ENCODE data around the gene SCFD1. TPM values are rescaled to one million over a fixed set of nuclear protein-coding genes. Genes with fewer than 3 reads are reported as not detected.

The SCFD1 gene
- total and polyA plus RNA-seq, 10 donors, result 45.7 to 105 (median 74.4) TPM

GRCh38 chr14:30725763-30726162, 103.6 kb downstream of the SCFD1 start:
- no peak for DNase-seq
- Histone ChIP-seq H3K4me1 (peaks cover 0 to 10% (median 0%) of the 10 kb centered on the region in 6 donors), H3K27ac (no peak overlapping the region), H3K4me3 (no peak overlapping the region), H3K27me3 (replicated peaks in 1 of 7) (no peaks in the 10 kb centered on the region), H3K9me3 (peaks cover 0 to 10% (median 6%) of the 10 kb centered on the region in 8 donors), H3K36me3 (peaks cover 0 to 94% (median 43%) of the 10 kb centered on the region in 6 donors)
- intact Hi-C loops (cut with DNase I; ENCODE audit: low total_unique reads), result no loop called here
- WGBS, 5 donors, result 81 to 92% (median 87%) methylated on average over 5 of the region's 5 CpGs
- no peak for TF ChIP-seq POLR2A (IDR thresholded peaks at IDR 0.05)
- TF ChIP-seq CTCF (IDR thresholded peaks at IDR 0.05 in 8 of 11, conservative IDR thresholded peaks at IDR 0.05 in 3 of 11), result no peak
- no peak for TF ChIP-seq POLR2AphosphoS5 (IDR thresholded peaks at IDR 0.05)

- Histone ChIP-seq H3K4me1 (peaks cover 0 to 10% (median 0%) of the 10 kb centered on the region in 6 donors), H3K4me3 (no peak overlapping the region), H3K36me3 (peaks cover 0 to 82% (median 35%) of the 10 kb centered on the region in 6 donors), H3K9me3 (peaks cover 0 to 10% (median 6%) of the 10 kb centered on the region in 8 donors), H3K27ac (no peak overlapping the region), H3K27me3 (replicated peaks in 1 of 7) (no peaks in the 10 kb centered on the region)
- WGBS, 5 donors, result 86 to 99% (median 95%) methylated on average over 5 of the region's 5 CpGs
- no peak for TF ChIP-seq POLR2AphosphoS5 (IDR thresholded peaks at IDR 0.05)
- no peak for TF ChIP-seq POLR2A (IDR thresholded peaks at IDR 0.05)
- TF ChIP-seq CTCF (IDR thresholded peaks at IDR 0.05 in 8 of 11, conservative IDR thresholded peaks at IDR 0.05 in 3 of 11), result no peak
- intact Hi-C loops (cut with DNase I; ENCODE audit: low total_unique reads), result no loop called here
- DNase-seq, result no peak
Observed at GRCh38 chr14:30728471-30728870, 106.4 kb downstream of the SCFD1 start.

- no peak for DNase-seq
- no peak for TF ChIP-seq CTCF (IDR thresholded peaks at IDR 0.05 in 8 of 11, conservative IDR thresholded peaks at IDR 0.05 in 3 of 11)
- no peak for TF ChIP-seq POLR2A (IDR thresholded peaks at IDR 0.05)
- no peak for TF ChIP-seq POLR2AphosphoS5 (IDR thresholded peaks at IDR 0.05)
- Histone ChIP-seq H3K36me3 (peaks cover 4 to 47% (median 26%) of the 10 kb centered on the region in 6 donors), H3K27ac (no peak overlapping the region), H3K27me3 (replicated peaks in 1 of 7) (no peaks in the 10 kb centered on the region), H3K4me3 (no peak overlapping the region), H3K9me3 (no peaks in the 10 kb centered on the region), H3K4me1 (no peaks in the 10 kb centered on the region)
- WGBS, 5 donors, result 84 to 93% (median 90%) methylated on average over 3 of the region's 3 CpGs
- intact Hi-C loops (cut with DNase I; ENCODE audit: low total_unique reads), result no loop called here
Observed at GRCh38 chr14:30737916-30738315, 115.8 kb downstream of the SCFD1 start.

- Histone ChIP-seq H3K27ac (no peak overlapping the region), H3K4me1 (no peaks in the 10 kb centered on the region), H3K9me3 (no peaks in the 10 kb centered on the region), H3K27me3 (replicated peaks in 1 of 7) (no peaks in the 10 kb centered on the region), H3K4me3 (no peak overlapping the region), H3K36me3 (peaks cover 4 to 37% (median 26%) of the 10 kb centered on the region in 6 donors)
- DNase-seq, result no peak
- TF ChIP-seq CTCF (IDR thresholded peaks at IDR 0.05 in 8 of 11, conservative IDR thresholded peaks at IDR 0.05 in 3 of 11), result no peak
- TF ChIP-seq POLR2AphosphoS5 (IDR thresholded peaks at IDR 0.05), result no peak
- TF ChIP-seq POLR2A (IDR thresholded peaks at IDR 0.05), result no peak
- 74 to 91% (median 75%) methylated on average over 4 of the region's 4 CpGs for WGBS, 5 donors
- intact Hi-C loops (cut with DNase I; ENCODE audit: low total_unique reads), result no loop called here
Observed at GRCh38 chr14:30738978-30739377, 116.9 kb downstream of the SCFD1 start.

Measured in spleen (tissue), 11 donors.